ENCODE data around the gene KCP. TPM values are rescaled to one million over a fixed set of nuclear protein-coding genes. Genes with fewer than 3 reads are reported as not detected.
"Not testable (repeated sequence)": the region's sequence is repeated elsewhere in the genome, so short reads cannot be mapped to it uniquely, and the experiment has no call there.

The KCP gene
- total RNA-seq (ENCODE audit: insufficient read depth, low replicate concordance) = 1.4 TPM

DNA sequence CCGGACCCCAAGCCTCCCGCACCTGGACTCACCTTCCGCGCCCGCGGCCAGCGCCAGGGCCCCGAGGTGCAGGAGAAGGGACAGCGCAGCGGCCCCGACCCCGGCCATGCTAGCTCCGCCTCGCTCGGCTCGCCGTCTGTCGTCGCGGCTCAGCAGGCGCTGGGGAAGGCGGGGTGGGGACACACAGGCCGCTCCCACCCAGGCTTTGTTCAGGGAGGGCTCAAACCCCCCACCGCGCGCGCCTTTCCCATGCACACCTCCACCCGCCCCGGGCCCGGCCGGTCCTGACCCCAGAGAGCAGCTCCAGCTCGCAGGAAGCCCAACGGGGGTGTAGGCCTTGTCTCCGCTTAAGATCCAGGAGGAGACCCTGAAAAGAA is at the start of gene KCP:
KCP (minus strand) TSS at position 141 of the 377 bp plus-strand sequence; CDS start at position 108, 33 bp downstream.
- peak; percentile 33 for DNase-seq (ENCODE audit: low spot score)

- no peak for DNase-seq (ENCODE audit: low spot score)
Measured at GRCh38 chr7:128959296-128959695, 48.8 kb upstream of the KCP start.

GRCh38 chr7:128955981-128956380 is 45.5 kb upstream of the KCP start:
- DNase-seq (ENCODE audit: low spot score) = no peak

- DNase-seq (ENCODE audit: low spot score) = peak; percentile 91
Measured at GRCh38 chr7:128954830-128955802, 44.6 kb upstream of the KCP start.

GRCh38 chr7:128954150-128954549 is 43.6 kb upstream of the KCP start:
- DNase-seq (ENCODE audit: low spot score) = no peak

DNA sequence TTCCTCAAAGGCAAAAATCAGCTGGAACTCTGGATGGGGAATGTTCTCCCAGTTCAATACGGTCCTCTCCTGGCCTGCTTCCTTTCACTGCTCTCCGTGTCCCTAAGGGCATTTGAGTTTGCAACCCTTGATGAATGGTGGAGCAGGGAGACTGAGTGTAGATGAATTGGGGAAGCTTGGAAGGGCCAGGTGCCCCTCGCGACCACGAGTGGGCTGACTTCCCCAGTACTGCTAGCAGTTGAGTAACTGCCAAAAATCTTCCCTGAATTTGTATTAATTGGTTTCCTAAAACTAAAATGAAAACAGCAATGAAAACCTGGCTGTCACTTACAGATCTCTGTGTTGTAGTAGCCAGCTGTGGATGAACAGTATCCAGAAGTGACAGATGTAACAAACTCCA is 40.8 kb upstream of the KCP start:
- DNase-seq (ENCODE audit: low spot score) = no peak

- no peak for DNase-seq (ENCODE audit: low spot score)
Measured at GRCh38 chr7:128948976-128949760, 38.7 kb upstream of the KCP start.

GRCh38 chr7:128948312-128948973 is 37.9 kb upstream of the KCP start:
- no peak for DNase-seq (ENCODE audit: low spot score)

- DNase-seq (ENCODE audit: low spot score) = no peak
Measured at GRCh38 chr7:128947854-128948253, 37.3 kb upstream of the KCP start.

- no peak for DNase-seq (ENCODE audit: low spot score)
Measured at GRCh38 chr7:128946936-128947830, 36.7 kb upstream of the KCP start.

DNA sequence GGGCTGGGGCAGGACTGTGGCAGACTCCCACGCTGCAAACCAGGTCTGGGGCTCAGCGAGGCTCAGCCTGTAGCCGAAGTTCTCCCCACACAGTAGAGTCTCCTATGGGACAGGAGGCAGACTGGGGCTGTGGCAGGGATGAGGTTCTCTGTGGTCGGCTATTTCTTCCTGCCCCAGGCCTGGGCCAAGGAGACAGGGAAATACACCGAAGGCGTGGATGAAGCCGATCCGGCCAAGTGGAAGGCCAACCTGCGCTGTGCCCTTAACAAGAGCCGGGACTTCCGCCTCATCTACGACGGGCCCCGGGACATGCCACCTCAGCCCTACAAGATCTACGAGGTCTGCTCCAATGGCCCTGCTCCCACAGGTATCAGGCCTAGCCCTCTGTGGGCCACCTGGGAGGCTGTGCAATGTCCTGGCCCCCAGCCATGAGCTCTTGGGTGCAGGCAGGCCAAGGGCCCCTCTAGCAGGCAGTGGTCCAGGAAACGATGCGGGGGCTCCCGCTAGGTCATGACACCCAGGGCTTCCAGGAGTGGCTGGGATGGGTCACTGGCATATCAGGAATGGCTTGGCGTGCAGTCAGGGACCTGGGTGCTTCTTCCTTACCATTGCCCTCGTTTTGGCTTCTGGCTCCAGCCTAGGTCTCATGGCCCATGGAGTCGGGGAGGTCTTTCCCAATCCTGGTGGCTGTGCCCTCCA is 35.3 kb upstream of the KCP start:
- no peak for DNase-seq (ENCODE audit: low spot score)

DNA sequence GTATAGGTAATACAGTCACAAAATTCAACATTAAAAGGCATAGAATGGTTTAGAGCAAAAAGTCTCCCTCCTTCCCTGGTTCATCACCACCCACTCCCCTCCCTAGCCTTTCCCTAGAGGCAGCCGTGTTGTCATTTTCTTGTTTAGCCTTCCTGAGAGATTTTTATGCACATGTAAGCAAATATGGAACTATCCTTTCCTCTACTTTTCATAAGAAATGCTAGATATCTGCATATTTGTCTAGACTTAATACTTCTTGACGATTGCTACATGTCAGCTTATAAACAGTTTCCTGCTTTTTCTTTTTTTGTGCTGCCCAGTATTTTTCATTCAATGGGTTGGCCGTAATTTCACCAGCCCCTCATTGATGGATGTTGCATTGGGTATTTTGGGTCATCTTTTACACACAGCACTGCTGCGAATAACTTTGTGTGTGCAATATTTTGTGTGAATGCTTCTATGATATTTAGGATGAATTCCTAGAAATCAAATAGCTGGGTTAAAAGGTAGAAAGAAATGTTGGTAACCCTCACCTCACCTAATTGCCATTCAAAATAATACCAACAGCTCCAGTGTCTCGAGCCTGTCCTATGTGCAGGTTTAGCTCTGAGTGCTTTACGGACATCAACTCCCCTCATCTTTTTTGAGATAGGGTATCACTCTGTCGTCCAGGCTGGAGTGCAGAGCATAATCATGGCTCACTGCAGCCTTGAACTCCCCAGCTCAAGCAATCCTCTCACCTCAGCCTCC is 34.2 kb upstream of the KCP start:
- DNase-seq (ENCODE audit: low spot score) = no peak

DNA sequence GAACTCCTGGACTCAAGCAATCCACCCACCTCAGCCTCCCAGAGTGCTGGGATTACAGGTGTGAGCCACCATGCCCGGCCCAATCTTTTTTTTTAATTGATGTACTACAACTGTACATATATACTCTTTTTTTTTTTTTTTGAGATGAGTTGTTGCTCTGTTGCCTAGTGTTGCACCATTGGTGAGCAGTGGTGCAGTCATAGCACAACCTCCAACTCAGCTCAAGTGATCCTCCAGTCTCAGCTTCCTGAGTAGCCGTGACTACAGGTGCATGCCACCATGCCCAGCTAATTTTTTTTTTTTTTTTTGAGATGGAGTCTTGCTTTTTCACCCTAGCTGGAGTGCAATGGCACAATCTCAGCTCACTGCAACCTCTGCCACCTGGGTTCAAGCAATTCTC is 32.7 kb upstream of the KCP start:
- DNase-seq (ENCODE audit: low spot score) = not testable (repeated sequence)

- DNase-seq (ENCODE audit: low spot score) = no peak
Measured at GRCh38 chr7:128941946-128942526, 31.5 kb upstream of the KCP start.

DNA sequence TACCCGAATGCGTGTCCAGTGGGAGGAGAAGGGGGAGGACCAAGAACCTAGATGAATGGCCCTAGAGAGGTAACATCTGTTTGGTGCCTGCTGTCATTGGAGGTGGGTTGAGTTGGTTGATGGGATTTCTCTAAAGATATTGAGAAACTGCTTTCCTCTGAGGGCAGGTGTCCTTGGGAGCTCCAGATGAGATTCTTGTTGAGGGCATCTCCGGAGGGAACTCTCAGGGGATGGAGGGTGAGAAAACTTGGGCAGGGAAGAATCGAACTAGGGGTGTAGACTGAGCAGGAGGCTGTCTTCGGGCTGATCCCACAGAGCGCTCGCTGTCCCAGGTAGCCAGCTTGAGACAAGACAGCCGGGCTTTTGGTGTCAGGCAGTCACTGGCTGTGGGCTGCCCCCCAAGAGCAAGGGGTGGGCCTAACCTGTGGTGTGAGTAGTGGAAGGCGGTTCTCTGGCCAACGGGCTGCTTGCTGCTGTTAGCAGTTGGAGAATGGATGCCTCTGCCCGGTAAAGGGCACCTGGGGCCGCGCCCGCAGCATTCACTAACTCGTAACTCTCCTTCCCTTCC is 30.9 kb upstream of the KCP start:
- no peak for DNase-seq (ENCODE audit: low spot score)

DNA sequence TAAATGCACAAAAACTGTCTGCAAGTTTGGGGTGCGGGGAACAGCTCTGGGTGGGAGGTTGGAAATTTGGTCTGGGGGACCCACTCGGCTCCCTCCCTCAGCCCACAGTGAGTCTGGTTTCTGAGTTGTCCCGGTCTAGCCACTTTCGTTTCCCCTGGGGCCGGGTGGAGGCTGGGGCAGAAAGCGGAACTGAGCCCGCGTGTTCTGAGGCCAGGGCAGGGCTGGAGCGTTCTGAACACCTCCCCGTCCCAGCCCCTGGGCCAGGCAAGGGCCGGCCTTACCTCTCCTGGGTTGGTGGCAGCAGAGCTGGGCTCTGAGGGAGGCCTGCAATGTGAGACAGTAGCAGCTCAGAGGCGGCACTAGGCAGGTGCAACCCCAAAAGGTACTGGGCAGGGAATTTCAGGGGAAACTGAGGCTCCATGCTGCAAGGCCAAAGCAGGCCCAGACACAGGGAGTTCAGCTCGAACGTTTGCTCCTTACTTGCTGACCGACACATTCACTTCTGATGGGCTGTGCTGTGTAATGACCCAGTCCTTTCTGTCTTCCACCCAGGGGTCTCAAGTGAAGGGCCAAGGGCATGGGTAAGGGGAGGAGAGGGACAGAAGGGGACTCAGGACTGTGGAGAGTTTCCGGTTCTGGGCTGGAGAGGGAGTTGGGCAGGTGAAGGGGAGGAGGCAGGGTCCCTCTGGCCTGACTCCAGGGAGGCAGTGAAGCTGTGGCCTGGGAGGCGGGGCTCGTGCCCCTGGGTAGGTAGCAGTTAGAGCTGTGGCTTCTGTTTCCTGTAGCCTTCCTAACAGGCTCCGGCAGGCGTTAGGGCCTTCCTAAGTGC is 30.2 kb upstream of the KCP start:
- peak; percentile 36 for DNase-seq (ENCODE audit: low spot score)

DNA sequence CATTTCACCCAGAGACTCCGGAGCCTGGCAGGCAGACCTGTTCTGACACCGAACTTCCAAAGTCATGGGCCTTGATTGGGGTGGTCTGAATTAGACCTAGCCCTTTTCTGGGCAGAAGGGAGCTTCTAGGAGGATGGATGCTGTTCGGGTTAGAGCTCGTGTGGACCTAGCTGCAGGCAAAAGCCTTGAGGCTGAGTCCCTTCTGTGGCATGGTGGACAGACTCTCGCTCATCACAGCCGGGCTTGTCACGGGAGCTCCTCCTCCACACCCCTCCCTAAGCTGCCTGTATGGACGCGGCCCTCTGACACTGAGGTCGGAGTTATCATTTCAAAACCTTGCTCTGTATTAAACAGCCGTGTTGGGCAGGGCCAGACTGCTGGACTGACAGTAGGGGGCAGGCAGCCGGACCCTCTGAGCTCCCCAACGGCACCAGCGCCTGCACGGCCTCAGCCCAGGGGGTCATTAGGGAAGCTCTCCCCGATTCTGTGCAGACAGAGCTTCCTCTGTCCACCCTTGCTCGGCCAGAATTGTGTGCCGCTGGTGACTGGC is 29.4 kb upstream of the KCP start:
- no peak for DNase-seq (ENCODE audit: low spot score)
